ENCODE data around the gene FBXW12.

Gene FBXW12

GRCh38 chr3:48344867-48345507, 27.0 kb upstream of the FBXW12 start:
- POLR2A ChIA-PET: no interaction called here
- CTCF ChIA-PET: no interaction called here
- TF ChIP-seq PKNOX1 (IDR thresholded peaks at IDR 0.05) (no peak), NFRKB (IDR thresholded peaks at IDR 0.05) (no peak), BHLHE40 (IDR thresholded peaks at IDR 0.05; ENCODE audit: borderline replicate concordance) (no peak), ELF4 (IDR thresholded peaks at IDR 0.05) (no peak), FOXK2 (IDR thresholded peaks at IDR 0.05) (no peak), HDGF (IDR thresholded peaks at IDR 0.05; ENCODE audit: borderline replicate concordance) (no peak), LEF1 (IDR thresholded peaks at IDR 0.05; ENCODE audit: borderline replicate concordance) (no peak), TARDBP (IDR thresholded peaks at IDR 0.05) (no peak), FOXM1 (IDR thresholded peaks at IDR 0.05; ENCODE audit: borderline replicate concordance) (no peak), SP1 (IDR thresholded peaks at IDR 0.05) (no peak), L3MBTL2 (conservative IDR thresholded peaks at IDR 0.05) (no peak), ZNF384 (IDR thresholded peaks at IDR 0.05) (no peak), SUZ12 (IDR thresholded peaks at IDR 0.05) (no peak)
- DNase-seq (ENCODE audit: extremely low spot score): no peak

- no peak for DNase-seq (ENCODE audit: extremely low spot score)
- TF ChIP-seq FOXA1 (IDR thresholded peaks at IDR 0.05) (no peak), FOXM1 (IDR thresholded peaks at IDR 0.05; ENCODE audit: borderline replicate concordance) (no peak), FOXK2 (IDR thresholded peaks at IDR 0.05) (no peak), ARNT (IDR thresholded peaks at IDR 0.05) (no peak), CTBP1 (IDR thresholded peaks at IDR 0.05; ENCODE audit: borderline replicate concordance) (no peak), LEF1 (IDR thresholded peaks at IDR 0.05; ENCODE audit: borderline replicate concordance) (no peak)
- ChIA-PET CTCF (no interaction called here), POLR2A (no interaction called here)
Measured at GRCh38 chr3:48345946-48346572, 26.0 kb upstream of the FBXW12 start.

- CTCF ChIA-PET: no interaction called here
- no peak for DNase-seq (ENCODE audit: extremely low spot score)
- POLR2A ChIA-PET: no interaction called here
- TF ChIP-seq PKNOX1 (IDR thresholded peaks at IDR 0.05): no peak
- TF ChIP-seq TARDBP (IDR thresholded peaks at IDR 0.05): no peak
- no peak for TF ChIP-seq FOXM1 (IDR thresholded peaks at IDR 0.05; ENCODE audit: borderline replicate concordance)
- TF ChIP-seq FOXK2 (IDR thresholded peaks at IDR 0.05): no peak
- TF ChIP-seq ELF4 (IDR thresholded peaks at IDR 0.05): no peak
- no peak for TF ChIP-seq FOXA1 (IDR thresholded peaks at IDR 0.05)
- TF ChIP-seq BHLHE40 (IDR thresholded peaks at IDR 0.05; ENCODE audit: borderline replicate concordance): no peak
- TF ChIP-seq ZNF384 (IDR thresholded peaks at IDR 0.05): no peak
- no peak for TF ChIP-seq SUZ12 (IDR thresholded peaks at IDR 0.05)
- no peak for TF ChIP-seq HDGF (IDR thresholded peaks at IDR 0.05; ENCODE audit: borderline replicate concordance)
- no peak for TF ChIP-seq CTBP1 (IDR thresholded peaks at IDR 0.05; ENCODE audit: borderline replicate concordance)
- TF ChIP-seq LEF1 (IDR thresholded peaks at IDR 0.05; ENCODE audit: borderline replicate concordance): no peak
- TF ChIP-seq NFRKB (IDR thresholded peaks at IDR 0.05): no peak
- no peak for TF ChIP-seq L3MBTL2 (conservative IDR thresholded peaks at IDR 0.05)
- TF ChIP-seq ARNT (IDR thresholded peaks at IDR 0.05): no peak
Measured at GRCh38 chr3:48347500-48347899, 24.5 kb upstream of the FBXW12 start.

GRCh38 chr3:48352546-48352945, 19.5 kb upstream of the FBXW12 start:
- CTCF ChIA-PET: interaction anchor here (2.0 kb wide), 1 partner anchor 83 kb away, joined by 8 read pairs; no protein-coding TSS in a partner anchor
- DNase-seq (ENCODE audit: extremely low spot score): no peak
- POLR2A ChIA-PET: no interaction called here
- TF ChIP-seq FOXM1 (IDR thresholded peaks at IDR 0.05; ENCODE audit: borderline replicate concordance) (no peak), LEF1 (IDR thresholded peaks at IDR 0.05; ENCODE audit: borderline replicate concordance) (no peak), NFRKB (IDR thresholded peaks at IDR 0.05) (no peak), HDGF (IDR thresholded peaks at IDR 0.05; ENCODE audit: borderline replicate concordance) (no peak), TARDBP (IDR thresholded peaks at IDR 0.05) (no peak)

GRCh38 chr3:48353987-48354386, 18.0 kb upstream of the FBXW12 start:
- no peak for TF ChIP-seq SUZ12 (IDR thresholded peaks at IDR 0.05)
- no peak for TF ChIP-seq ARNT (IDR thresholded peaks at IDR 0.05)
- no peak for TF ChIP-seq ZNF384 (IDR thresholded peaks at IDR 0.05)
- no peak for TF ChIP-seq FOXK2 (IDR thresholded peaks at IDR 0.05)
- TF ChIP-seq L3MBTL2 (conservative IDR thresholded peaks at IDR 0.05): no peak
- DNase-seq (ENCODE audit: extremely low spot score): no peak
- POLR2A ChIA-PET: no interaction called here
- CTCF ChIA-PET: no interaction called here

GRCh38 chr3:48356419-48356818, 15.6 kb upstream of the FBXW12 start:
- TF ChIP-seq ARNT (IDR thresholded peaks at IDR 0.05): no peak
- no peak for TF ChIP-seq BHLHE40 (IDR thresholded peaks at IDR 0.05; ENCODE audit: borderline replicate concordance)
- TF ChIP-seq SUZ12 (IDR thresholded peaks at IDR 0.05): no peak
- no peak for TF ChIP-seq FOXA1 (IDR thresholded peaks at IDR 0.05)
- no peak for TF ChIP-seq HDGF (IDR thresholded peaks at IDR 0.05; ENCODE audit: borderline replicate concordance)
- no peak for TF ChIP-seq FOXM1 (IDR thresholded peaks at IDR 0.05; ENCODE audit: borderline replicate concordance)
- no peak for TF ChIP-seq NFRKB (IDR thresholded peaks at IDR 0.05)
- no peak for TF ChIP-seq L3MBTL2 (conservative IDR thresholded peaks at IDR 0.05)
- TF ChIP-seq FOXK2 (IDR thresholded peaks at IDR 0.05): no peak
- TF ChIP-seq ELF4 (IDR thresholded peaks at IDR 0.05): no peak
- TF ChIP-seq SP1 (IDR thresholded peaks at IDR 0.05): no peak
- no peak for TF ChIP-seq PKNOX1 (IDR thresholded peaks at IDR 0.05)
- no peak for TF ChIP-seq ZNF384 (IDR thresholded peaks at IDR 0.05)
- no peak for TF ChIP-seq LEF1 (IDR thresholded peaks at IDR 0.05; ENCODE audit: borderline replicate concordance)
- TF ChIP-seq TARDBP (IDR thresholded peaks at IDR 0.05): no peak
- no peak for TF ChIP-seq CTBP1 (IDR thresholded peaks at IDR 0.05; ENCODE audit: borderline replicate concordance)
- DNase-seq (ENCODE audit: extremely low spot score): no peak
- ChIA-PET POLR2A (no interaction called here), CTCF (no interaction called here)

All from HEK293T (cell line).